K562 (cell line): ENCODE results near the gene GMPR. TPM values are rescaled to one million over a fixed set of nuclear protein-coding genes. Genes with fewer than 3 reads are reported as not detected.

Experiments
- ARHGAP35 ChIP-seq: fragments of 450-650 bp; IDR thresholded peaks from 2 replicates; pipeline ENCODE4 v1.6.1; 2018; ENCODE audit not compliant: partially characterized antibody
- ATF7 ChIP-seq: fragments of 450-650 bp; IDR thresholded peaks from 2 replicates; pipeline ENCODE4 v1.7.1; 2014; ENCODE audit warnings: mild to moderate bottlenecking, moderate library complexity
- BMI1 ChIP-seq: fragments of 150-350 bp; IDR thresholded peaks from 2 replicates; pipeline ENCODE4 v1.6.1; 2014; ENCODE audit warnings: low read length
- CBX8 ChIP-seq: fragments of 200-600 bp; sonication (generic); IDR thresholded peaks from 2 replicates; pipeline ENCODE4 v1.6.1; 2012; ENCODE audit warnings: borderline replicate concordance, mixed run types, low read depth, mild to moderate bottlenecking, moderate library complexity, mixed read lengths, low read length, control low read depth, inconsistent platforms; ENCODE audit not compliant: poor library complexity, severe bottlenecking; ENCODE audit errors: extremely low read depth
- CTCF ChIP-seq, 3 experiments: IDR thresholded peaks in 2 of 3; conservative IDR thresholded peaks in 1 of 3; 2 replicates each; pipeline ENCODE4 v1.5.1; 2011 to 2012; ENCODE audit warnings: low read length in 3 of 3, mild to moderate bottlenecking in 3 of 3, control low read depth in 2 of 3, improper control_type of control experiment in 1 of 3, inconsistent platforms in 1 of 3, low read depth in 1 of 3, mixed read lengths in 1 of 3, moderate library complexity in 1 of 3; ENCODE audit not compliant: insufficient read depth in 2 of 3
- DIDO1 ChIP-seq: fragments of 450-650 bp; IDR thresholded peaks from 2 replicates; pipeline ENCODE4 v1.6.1; 2016; ENCODE audit warnings: low read depth, missing biosample characterization, missing genetic modification characterization
- ETV5 ChIP-seq: sonication (generic); formaldehyde crosslinking; IDR thresholded peaks from 2 replicates; pipeline ENCODE4 v1.4.0; 2020; ENCODE audit warnings: low read depth, mild to moderate bottlenecking, missing genetic modification reagents
- FOXK2 ChIP-seq, 2 experiments: fragments of 450-650 bp; IDR thresholded peaks in 1 of 2; conservative IDR thresholded peaks in 1 of 2; 2 replicates each; pipeline ENCODE4 v1.6.1; 2016; ENCODE audit warnings: low read depth in 2 of 2, mild to moderate bottlenecking in 1 of 2
- HCFC1 ChIP-seq: IDR thresholded peaks from 2 replicates; pipeline ENCODE4 v1.6.1; 2012; ENCODE audit warnings: low read depth, low read length, improper control_type of control experiment
- HDAC3 ChIP-seq: fragments of 450-650 bp; IDR thresholded peaks from 2 replicates; pipeline ENCODE4 v1.6.1; 2018; ENCODE audit warnings: borderline replicate concordance, mild to moderate bottlenecking, moderate library complexity; ENCODE audit not compliant: partially characterized antibody
- HINFP ChIP-seq: fragments of 450-650 bp; conservative IDR thresholded peaks from 2 replicates; pipeline ENCODE4 v1.6.1; 2016; ENCODE audit warnings: missing genetic modification characterization, low read depth, mild to moderate bottlenecking, control low read depth, missing compliant biosample characterization
- IFI16 ChIP-seq: fragments of 250-450 bp; sonication (Bioruptor Pico); IDR thresholded peaks from 2 replicates; pipeline ENCODE4 v2.1.2; 2022; ENCODE audit warnings: mild to moderate bottlenecking, inconsistent platforms
- MAZ ChIP-seq, 2 experiments: fragments of 450-650 bp in 1 of 2; sonication (generic) in 1 of 2; formaldehyde crosslinking; IDR thresholded peaks in 1 of 2; conservative IDR thresholded peaks in 1 of 2; 2 replicates each; pipeline versions ENCODE4 v1.4.0 to v1.5.0; 2020; ENCODE audit warnings: mild to moderate bottlenecking in 1 of 2, missing genetic modification reagents in 1 of 2
- MYNN ChIP-seq, 2 experiments: sonication (generic); formaldehyde crosslinking in 1 of 2; IDR thresholded peaks; 2 replicates each; pipeline versions ENCODE4 v1.5.0 to v1.6.1; 2016 to 2020; ENCODE audit warnings: antibody characterized with exemption in 1 of 2, missing genetic modification reagents in 1 of 2
- NBN ChIP-seq: fragments of 450-650 bp; IDR thresholded peaks from 2 replicates; pipeline ENCODE4 v1.6.1; 2016; ENCODE audit warnings: low read depth, mild to moderate bottlenecking
- NFXL1 ChIP-seq: fragments of 450-650 bp; formaldehyde crosslinking; IDR thresholded peaks from 2 replicates; pipeline ENCODE4 v1.4.0; 2021; ENCODE audit warnings: mild to moderate bottlenecking
- SFPQ ChIP-seq: fragments of 200-400 bp; formaldehyde crosslinking; IDR thresholded peaks from 2 replicates; pipeline ENCODE4 v1.6.1; 2017; ENCODE audit warnings: mild to moderate bottlenecking, low read depth, low read length, moderate library complexity
- SMARCA4 ChIP-seq: fragments of 450-650 bp; IDR thresholded peaks from 2 replicates; pipeline ENCODE4 v1.6.1; 2016
- TAF7 ChIP-seq: fragments of 450-650 bp; IDR thresholded peaks from 2 replicates; pipeline ENCODE4 v1.6.1; 2016; ENCODE audit warnings: missing genetic modification characterization, missing compliant biosample characterization
- TBP ChIP-seq: optimal IDR thresholded peaks from 2 replicates; pipeline ENCODE3; 2011; ENCODE audit warnings: low read depth, low read length, improper control_type of control experiment
- TEAD4 ChIP-seq, 2 experiments: sonication (generic) in 1 of 2; formaldehyde crosslinking in 1 of 2; IDR thresholded peaks; 2 replicates each; pipeline versions ENCODE4 v1.6.1 to v1.8.0; 2012 to 2022; ENCODE audit warnings: borderline replicate concordance in 1 of 2, inconsistent platforms in 1 of 2, low read length in 1 of 2, mild to moderate bottlenecking in 1 of 2, missing genetic modification reagents in 1 of 2
- ZNF511 ChIP-seq: sonication (generic); formaldehyde crosslinking; IDR thresholded peaks from 2 replicates; pipeline ENCODE4 v1.8.0; 2022; ENCODE audit warnings: mild to moderate bottlenecking, missing genetic modification reagents
- polyA plus RNA-seq, 8 experiments: library from polyadenylated mRNA; depleted of rRNA in 4 of 8; stranded (reverse) in 5 of 8; unstranded in 3 of 8; fragments of >200 nt; fragmentation: Nextera tagmentation in 2 of 8; fragmentation: Illumina TruSeq in 1 of 8; extraction: Ambion mirVana in 2 of 8; extraction: Trizol in 1 of 8; gene quantifications; 2 replicates each; pipeline versions ENCODE4 v1.2.1 to v1.2.3, GENCODE V29; 2011 to 2014; ENCODE audit warnings: inconsistent platforms in 1 of 8, missing spikeins in 1 of 8
- total RNA-seq, 7 experiments: library from RNA; depleted of rRNA in 6 of 7; stranded (reverse); fragments of >200 nt in 6 of 7; fragmentation: Illumina TruSeq in 2 of 7; extraction: Trizol in 2 of 7; gene quantifications; 2 replicates each; pipeline versions ENCODE4 v1.2.1 to v1.2.3, GENCODE V29; 2011 to 2021; ENCODE audit warnings: low replicate concordance in 1 of 7

The GMPR gene
- total and polyA plus RNA-seq, 9 of the 15 experiments (the other 6 are each of a cell fraction or from before 2014, with no cell fraction given) = 34.6 to 83.7 (median 49.8) TPM

GRCh38 chr6:16206595-16207037 is 31.8 kb upstream of the GMPR start (continued):
- TF ChIP-seq TBP (peak; percentile 28), ZNF511 (CRISPR knock-in tag) (no peak), ATF7 (peak; percentile 32), DIDO1 (tag) (no peak), BMI1 (no peak), MYNN (IDR thresholded peaks at IDR 0.05) (no peak), MYNN (CRISPR knock-in tag; IDR thresholded peaks at IDR 0.05) (no peak), FOXK2 (conservative IDR thresholded peaks at IDR 0.05 in 1 of 2, IDR thresholded peaks at IDR 0.05 in 1 of 2; ENCODE audit: low read depth in 2 of 2) (0 out of 4 replicates have a peak, but pooled peaks of 1 of the 2 experiments have one; percentile 59), HDAC3 (no peak), SMARCA4 (peak; percentile 21; the same call in 1 of the 2 replicates), CBX8 (no peak), NBN (peak; percentile 57; the same call in 1 of the 2 replicates), CTCF (IDR thresholded peaks at IDR 0.05 in 2 of 3, conservative IDR thresholded peaks at IDR 0.05 in 1 of 3; ENCODE audit: insufficient read depth in 2 of 3, low read depth in 1 of 3, low read length in 3 of 3) (peak; percentile 88 to 98 (median 96)), MAZ (CRISPR knock-in tag; conservative IDR thresholded peaks at IDR 0.05 in 1 of 2, IDR thresholded peaks at IDR 0.05 in 1 of 2) (peak in 1 of 2 experiments; percentile 56; a peak in 2 of 4 replicates), HINFP (no peak), TEAD4 (IDR thresholded peaks at IDR 0.05; ENCODE audit: low read length) (peak; percentile 9; the same call in 1 of the 2 replicates), TEAD4 (CRISPR knock-in tag; IDR thresholded peaks at IDR 0.05; ENCODE audit: borderline replicate concordance) (no peak), SFPQ (no peak), NFXL1 (CRISPR knock-in tag) (no peak), ARHGAP35 (no peak), ETV5 (CRISPR knock-in tag) (peak; percentile 82), IFI16 (no peak), TAF7 (tag) (no peak), HCFC1 (peak; percentile 20; the same call in 1 of the 2 replicates)
